OCI-LY1 (cell line): ENCODE data around the gene CHCHD3.

ENCODE experiments used
- EZH2 ChIP-seq: fragments of 200-600 bp; sonication (generic), shearing (Covaris generic); IDR thresholded peaks from 2 replicates; pipeline ENCODE4 v1.8.0; 2017; ENCODE audit warnings: borderline replicate concordance, mixed run types, mild to moderate bottlenecking, antibody characterized with exemption, low read length, moderate library complexity, mixed read lengths
- TF ChIP-seq, protein P1 (sequence below): fragments of 200-600 bp; sonication (generic), shearing (Covaris generic); IDR thresholded peaks from 2 replicates; pipeline ENCODE4 v1.5.1; 2017; ENCODE audit warnings: mild to moderate bottlenecking, antibody characterized with exemption, low read length, moderate library complexity, mixed read lengths

DNA sequence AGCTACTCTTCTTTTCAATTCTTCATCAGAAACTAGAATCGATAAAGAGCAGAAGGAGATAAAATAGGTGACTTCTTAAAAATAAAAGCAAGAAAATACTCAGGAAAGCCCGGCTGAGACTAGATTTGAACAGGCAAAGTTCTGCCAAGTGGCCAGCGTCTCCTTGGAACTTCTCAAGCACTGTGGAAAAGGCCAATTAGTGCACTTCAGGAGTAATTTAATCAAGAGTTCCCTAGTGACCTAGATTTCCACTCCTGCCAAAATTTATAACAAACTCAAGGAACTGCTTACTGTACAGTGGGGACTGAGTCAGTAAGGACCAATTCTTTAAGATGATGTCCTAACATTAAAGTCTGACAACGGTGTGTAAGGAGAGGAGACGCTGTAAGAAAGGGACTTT is 57.3 kb downstream of the CHCHD3 start:
- TF ChIP-seq, protein P1, sequence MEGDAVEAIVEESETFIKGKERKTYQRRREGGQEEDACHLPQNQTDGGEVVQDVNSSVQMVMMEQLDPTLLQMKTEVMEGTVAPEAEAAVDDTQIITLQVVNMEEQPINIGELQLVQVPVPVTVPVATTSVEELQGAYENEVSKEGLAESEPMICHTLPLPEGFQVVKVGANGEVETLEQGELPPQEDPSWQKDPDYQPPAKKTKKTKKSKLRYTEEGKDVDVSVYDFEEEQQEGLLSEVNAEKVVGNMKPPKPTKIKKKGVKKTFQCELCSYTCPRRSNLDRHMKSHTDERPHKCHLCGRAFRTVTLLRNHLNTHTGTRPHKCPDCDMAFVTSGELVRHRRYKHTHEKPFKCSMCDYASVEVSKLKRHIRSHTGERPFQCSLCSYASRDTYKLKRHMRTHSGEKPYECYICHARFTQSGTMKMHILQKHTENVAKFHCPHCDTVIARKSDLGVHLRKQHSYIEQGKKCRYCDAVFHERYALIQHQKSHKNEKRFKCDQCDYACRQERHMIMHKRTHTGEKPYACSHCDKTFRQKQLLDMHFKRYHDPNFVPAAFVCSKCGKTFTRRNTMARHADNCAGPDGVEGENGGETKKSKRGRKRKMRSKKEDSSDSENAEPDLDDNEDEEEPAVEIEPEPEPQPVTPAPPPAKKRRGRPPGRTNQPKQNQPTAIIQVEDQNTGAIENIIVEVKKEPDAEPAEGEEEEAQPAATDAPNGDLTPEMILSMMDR = no peak
- no peak for TF ChIP-seq EZH2
